Lower lobe of right lung (tissue), 2 donors: ENCODE measurements around the gene MPPED1. TPM values are rescaled to one million over a fixed set of nuclear protein-coding genes. Genes with fewer than 3 reads are reported as not detected.

Source experiments
- ATAC-seq, 2 donors: fragments of 200-7000 bp; cut with Tn5 transposase; one replicate each; pipeline ENCODE4 v1.9.1; 2020 to 2022; ENCODE audit warnings: mild to moderate bottlenecking in 2 of 2, moderate library complexity in 2 of 2
- DNase-seq: peaks from one replicate; pipeline ENCODE4 v3.0.0-alpha.2; 2020
- H3K27ac ChIP-seq: fragments of 200-600 bp; one replicate; pipeline ENCODE4 v1.8.0; 2022
- H3K27me3 ChIP-seq: fragments of 200-600 bp; one replicate; pipeline ENCODE4 v1.8.0; 2022; ENCODE audit warnings: low read depth
- H3K36me3 ChIP-seq: fragments of 200-600 bp; one replicate; pipeline ENCODE4 v1.8.0; 2022; ENCODE audit warnings: mild to moderate bottlenecking
- H3K4me1 ChIP-seq: fragments of 200-600 bp; one replicate; pipeline ENCODE4 v1.8.0; 2022
- H3K4me3 ChIP-seq: fragments of 200-600 bp; one replicate; pipeline ENCODE4 v1.8.0; 2022; ENCODE audit warnings: mild to moderate bottlenecking
- H3K9me3 ChIP-seq: fragments of 200-600 bp; one replicate; pipeline ENCODE4 v1.8.0; 2022
- intact Hi-C: fragments of 100-400 bp; cut with DNase I; formaldehyde crosslinking; loops from one replicate; pipeline ENCODE4 v1.11.0; 2022
- total RNA-seq: library from RNA; stranded (reverse); fragmentation: NEBNext Ultra II Directional; extraction: Animal tissue kit (Norgen Biotek cat#: 25700); gene quantifications from one replicate; pipeline ENCODE4 v1.2.1, GENCODE V29; 2021
- TF ChIP-seq, protein P1 (sequence below): fragments of 200-600 bp; IDR thresholded peaks from one replicate; pipeline ENCODE4 v1.8.0; 2022; ENCODE audit warnings: antibody characterized with exemption, mild to moderate bottlenecking
- donor health status: DM: no; HTN: yes; CAD: no; lungs with severe emphysema.

MPPED1 gene
- total RNA-seq, 1 donor from 2014 or later = not detected

DNA sequence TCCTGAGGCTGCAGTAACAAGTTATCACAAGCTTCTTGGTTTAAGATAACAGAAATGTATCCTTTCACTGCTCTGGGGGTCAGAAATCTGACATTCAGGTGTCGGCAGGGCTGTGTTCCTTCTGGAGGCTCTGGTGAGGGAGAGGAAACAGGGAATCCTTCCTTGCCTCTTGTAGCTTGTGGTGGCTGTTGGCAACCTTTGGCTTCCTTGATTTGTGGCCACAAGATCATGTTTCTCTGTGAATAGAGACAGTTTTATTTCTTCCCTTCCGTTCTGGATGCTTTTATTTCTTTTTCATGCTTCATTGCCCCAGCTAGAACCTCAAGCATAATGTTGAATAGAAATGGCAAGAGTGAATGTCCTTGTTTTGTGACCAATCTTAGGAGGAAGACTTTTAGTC lies 44.0 kb downstream of the MPPED1 start:
- Histone ChIP-seq H3K27me3 (peaks cover 11% of the 10 kb centered on the region), H3K9me3 (no peaks in the 10 kb centered on the region), H3K4me3 (no peak overlapping the region), H3K27ac (no peak overlapping the region), H3K4me1 (no peaks in the 10 kb centered on the region), H3K36me3 (no peaks in the 10 kb centered on the region)
- ATAC-seq (no peak), DNase-seq (no peak)
- TF ChIP-seq, protein P1, sequence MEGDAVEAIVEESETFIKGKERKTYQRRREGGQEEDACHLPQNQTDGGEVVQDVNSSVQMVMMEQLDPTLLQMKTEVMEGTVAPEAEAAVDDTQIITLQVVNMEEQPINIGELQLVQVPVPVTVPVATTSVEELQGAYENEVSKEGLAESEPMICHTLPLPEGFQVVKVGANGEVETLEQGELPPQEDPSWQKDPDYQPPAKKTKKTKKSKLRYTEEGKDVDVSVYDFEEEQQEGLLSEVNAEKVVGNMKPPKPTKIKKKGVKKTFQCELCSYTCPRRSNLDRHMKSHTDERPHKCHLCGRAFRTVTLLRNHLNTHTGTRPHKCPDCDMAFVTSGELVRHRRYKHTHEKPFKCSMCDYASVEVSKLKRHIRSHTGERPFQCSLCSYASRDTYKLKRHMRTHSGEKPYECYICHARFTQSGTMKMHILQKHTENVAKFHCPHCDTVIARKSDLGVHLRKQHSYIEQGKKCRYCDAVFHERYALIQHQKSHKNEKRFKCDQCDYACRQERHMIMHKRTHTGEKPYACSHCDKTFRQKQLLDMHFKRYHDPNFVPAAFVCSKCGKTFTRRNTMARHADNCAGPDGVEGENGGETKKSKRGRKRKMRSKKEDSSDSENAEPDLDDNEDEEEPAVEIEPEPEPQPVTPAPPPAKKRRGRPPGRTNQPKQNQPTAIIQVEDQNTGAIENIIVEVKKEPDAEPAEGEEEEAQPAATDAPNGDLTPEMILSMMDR = no peak
- intact Hi-C loops = no loop called here

DNA sequence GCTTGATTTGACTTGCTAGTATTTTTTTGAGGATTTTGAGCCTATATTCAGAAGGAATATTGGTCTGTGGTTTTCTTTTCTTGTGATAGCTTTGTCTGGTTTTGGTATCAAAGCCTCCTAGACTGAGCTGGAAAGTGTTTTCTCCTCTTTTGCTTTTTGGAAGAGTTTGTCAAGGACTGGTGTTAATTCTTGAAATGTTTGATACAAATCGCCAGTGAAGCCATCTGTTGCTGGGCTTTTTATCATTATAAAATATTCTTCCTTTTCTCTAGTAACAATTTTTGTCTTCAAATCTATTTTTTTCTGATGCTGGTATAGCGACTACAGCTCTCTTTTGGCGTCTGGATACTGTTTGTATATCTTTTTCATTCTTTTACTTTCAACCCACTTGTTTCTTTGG lies 45.2 kb downstream of the MPPED1 start:
- ATAC-seq (no peak), DNase-seq (no peak)
- intact Hi-C loops = no loop called here
- TF ChIP-seq, protein P1 = no peak
- Histone ChIP-seq H3K4me1 (no peaks in the 10 kb centered on the region), H3K27me3 (peaks cover 11% of the 10 kb centered on the region), H3K36me3 (no peaks in the 10 kb centered on the region), H3K4me3 (no peak overlapping the region), H3K27ac (no peak overlapping the region), H3K9me3 (no peaks in the 10 kb centered on the region)

DNA sequence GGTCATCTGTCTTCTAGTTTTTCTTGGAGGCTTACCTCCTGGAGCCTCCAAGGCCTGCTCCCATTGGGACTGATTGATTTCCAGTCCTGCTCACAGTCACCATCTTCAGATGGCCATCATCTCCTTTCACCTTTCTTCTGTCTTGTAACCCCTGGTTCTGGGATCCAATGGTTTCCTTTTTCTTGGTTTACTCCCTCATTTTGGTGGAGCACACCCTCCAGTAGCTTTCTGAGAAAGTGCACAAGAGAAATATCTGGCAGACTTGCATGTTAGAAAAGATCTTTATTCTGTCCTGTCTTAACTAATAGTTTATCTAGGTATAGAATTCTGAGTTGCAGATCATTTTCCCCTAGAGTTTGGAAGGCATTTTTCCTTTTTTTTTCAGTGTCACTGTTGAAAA lies 50.9 kb downstream of the MPPED1 start:
- Histone ChIP-seq H3K27ac (no peak overlapping the region), H3K4me1 (no peaks in the 10 kb centered on the region), H3K36me3 (no peaks in the 10 kb centered on the region), H3K4me3 (no peak overlapping the region), H3K9me3 (peaks cover 7% of the 10 kb centered on the region), H3K27me3 (peaks cover 25% of the 10 kb centered on the region)
- DNase-seq (no peak), ATAC-seq (no peak)
- intact Hi-C loops = no loop called here
- TF ChIP-seq, protein P1 = no peak

DNA sequence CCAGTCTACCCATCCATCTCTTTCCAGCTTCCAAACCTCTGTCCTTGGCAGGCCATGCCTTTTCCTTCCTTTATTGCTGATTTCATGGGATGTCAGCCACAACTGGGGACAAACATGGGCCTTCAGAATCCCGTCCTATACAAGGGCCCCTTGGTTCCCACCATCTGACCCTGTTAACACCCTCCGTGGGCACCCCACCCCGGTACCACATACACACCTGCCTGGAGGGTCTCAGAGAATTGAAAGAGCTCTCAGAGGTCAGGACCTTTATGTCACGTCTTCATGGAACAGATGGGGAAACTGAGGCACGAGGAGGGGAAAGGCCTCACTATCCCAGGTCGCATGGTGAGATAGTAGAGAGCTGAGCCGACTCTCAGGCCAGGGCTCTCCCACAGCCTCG lies 53.0 kb downstream of the MPPED1 start:
- H3K27ac ChIP-seq = no peak overlapping the region
- TF ChIP-seq, protein P1 = no peak
- ATAC-seq (no peak), DNase-seq (no peak)
- H3K4me1 ChIP-seq = no peaks in the 10 kb centered on the region
- H3K27me3 ChIP-seq = peaks cover 33% of the 10 kb centered on the region
- no peak overlapping the region for H3K4me3 ChIP-seq
- H3K36me3 ChIP-seq = no peaks in the 10 kb centered on the region
- peaks cover 7% of the 10 kb centered on the region for H3K9me3 ChIP-seq
- intact Hi-C loops = no loop called here

DNA sequence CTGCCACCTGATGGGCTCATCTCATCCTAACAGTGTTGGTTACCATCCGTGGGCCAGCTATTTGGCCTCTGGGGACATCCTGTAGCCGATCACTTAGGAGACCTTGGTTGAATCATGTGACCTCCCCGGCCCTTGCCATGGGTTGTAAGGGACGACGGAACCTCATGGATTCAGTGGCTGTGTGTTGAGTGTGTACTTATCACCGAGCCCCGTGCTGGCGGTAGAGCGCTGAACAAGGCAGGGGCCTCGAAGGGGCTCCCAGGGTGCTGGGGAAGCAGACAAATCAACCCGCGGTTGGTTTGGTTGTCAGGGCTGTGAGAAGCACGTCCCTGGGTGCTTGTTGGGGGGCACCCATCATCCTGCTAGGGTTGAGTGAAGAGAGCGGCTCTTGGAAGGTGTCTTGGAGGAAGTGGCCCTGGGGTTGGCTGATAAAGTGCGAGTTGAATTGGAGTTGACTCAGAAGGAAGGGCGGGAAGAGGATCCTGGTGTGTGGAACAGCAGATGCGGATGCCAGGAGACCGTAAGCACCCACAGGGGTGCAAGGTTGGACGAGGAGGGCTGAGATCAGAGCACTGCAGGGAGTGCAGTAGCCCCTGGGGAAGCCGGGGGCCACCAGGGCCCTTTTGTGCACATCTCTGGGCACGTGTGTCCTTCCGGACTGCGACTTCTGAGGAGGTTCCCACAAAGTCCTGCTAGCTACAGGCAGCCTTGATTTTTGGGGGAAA lies 53.6 kb downstream of the MPPED1 start:
- Histone ChIP-seq H3K9me3 (peaks cover 7% of the 10 kb centered on the region), H3K27ac (no peak overlapping the region), H3K4me3 (no peak overlapping the region), H3K27me3 (peaks cover 33% of the 10 kb centered on the region), H3K4me1 (no peaks in the 10 kb centered on the region), H3K36me3 (no peaks in the 10 kb centered on the region)
- intact Hi-C loops = no loop called here
- ATAC-seq (no peak), DNase-seq (no peak)
- TF ChIP-seq, protein P1 = no peak
